IPS-15b (cell line): ENCODE results near the gene ENPP1.

Experiments used
- H3K27me3 ChIP-seq: one replicate; pipeline ENCODE4 v1.6.1; 2013; ENCODE audit warnings: low read length; ENCODE audit not compliant: control insufficient read depth, insufficient read depth
- H3K36me3 ChIP-seq: one replicate; pipeline ENCODE4 v1.6.1; 2013; ENCODE audit warnings: low read length; ENCODE audit not compliant: control insufficient read depth, insufficient read depth
- H3K4me1 ChIP-seq: one replicate; pipeline ENCODE4 v1.6.1; 2013; ENCODE audit warnings: mild to moderate bottlenecking, low read length; ENCODE audit not compliant: control insufficient read depth, insufficient read depth
- H3K4me3 ChIP-seq: one replicate; pipeline ENCODE4 v1.5.1; 2013; ENCODE audit warnings: low read depth, low read length
- H3K9ac ChIP-seq: one replicate; pipeline ENCODE4 v1.6.1; 2013; ENCODE audit warnings: low read depth, mild to moderate bottlenecking, low read length
- H3K9me3 ChIP-seq: one replicate; pipeline ENCODE4 v1.6.1; 2013; ENCODE audit warnings: mild to moderate bottlenecking, low read length; ENCODE audit not compliant: control insufficient read depth, insufficient read depth

The ENPP1 gene

GRCh38 chr6:131838051-131838450 is 30.2 kb downstream of the ENPP1 start:
- no peaks in the 10 kb centered on the region for H3K36me3 ChIP-seq

GRCh38 chr6:131839388-131839787 is 31.6 kb downstream of the ENPP1 start:
- Histone ChIP-seq H3K36me3 (no peaks in the 10 kb centered on the region), H3K9me3 (no peaks in the 10 kb centered on the region), H3K27me3 (no peaks in the 10 kb centered on the region), H3K9ac (no peak overlapping the region), H3K4me1 (no peaks in the 10 kb centered on the region), H3K4me3 (no peak overlapping the region)

More at GRCh38 chr6:131838051-131838450, 30.2 kb downstream of the ENPP1 start:
- no peak overlapping the region for H3K4me3 ChIP-seq
- H3K9me3 ChIP-seq: no peaks in the 10 kb centered on the region
- no peaks in the 10 kb centered on the region for H3K27me3 ChIP-seq
- no peak overlapping the region for H3K9ac ChIP-seq
- H3K4me1 ChIP-seq: no peaks in the 10 kb centered on the region

- H3K9me3 ChIP-seq: no peaks in the 10 kb centered on the region
- no peaks in the 10 kb centered on the region for H3K36me3 ChIP-seq
- no peaks in the 10 kb centered on the region for H3K27me3 ChIP-seq
- no peak overlapping the region for H3K9ac ChIP-seq
- no peak overlapping the region for H3K4me3 ChIP-seq
- H3K4me1 ChIP-seq: no peaks in the 10 kb centered on the region
These were observed 32.6 kb downstream of the ENPP1 start for GRCh38 chr6:131840441-131840840.

- Histone ChIP-seq H3K9ac (no peak overlapping the region), H3K4me3 (no peak overlapping the region), H3K36me3 (no peaks in the 10 kb centered on the region), H3K4me1 (no peaks in the 10 kb centered on the region), H3K27me3 (no peaks in the 10 kb centered on the region), H3K9me3 (no peaks in the 10 kb centered on the region)
These were observed 33.2 kb downstream of the ENPP1 start for GRCh38 chr6:131840936-131841583.

- Histone ChIP-seq H3K9me3 (no peaks in the 10 kb centered on the region), H3K9ac (no peak overlapping the region), H3K36me3 (no peaks in the 10 kb centered on the region), H3K27me3 (no peaks in the 10 kb centered on the region), H3K4me3 (no peak overlapping the region), H3K4me1 (no peaks in the 10 kb centered on the region)
These were observed 35.9 kb downstream of the ENPP1 start for GRCh38 chr6:131843768-131844167.

- H3K27me3 ChIP-seq: no peaks in the 10 kb centered on the region
- H3K9me3 ChIP-seq: no peaks in the 10 kb centered on the region
- no peak overlapping the region for H3K4me3 ChIP-seq
- H3K4me1 ChIP-seq: no peaks in the 10 kb centered on the region
- H3K36me3 ChIP-seq: no peaks in the 10 kb centered on the region
- H3K9ac ChIP-seq: no peak overlapping the region
These were observed 36.5 kb downstream of the ENPP1 start for GRCh38 chr6:131844243-131844841.

- Histone ChIP-seq H3K36me3 (no peaks in the 10 kb centered on the region), H3K9ac (no peak overlapping the region), H3K4me1 (no peaks in the 10 kb centered on the region), H3K27me3 (no peaks in the 10 kb centered on the region), H3K4me3 (no peak overlapping the region), H3K9me3 (no peaks in the 10 kb centered on the region)
These were observed 38.3 kb downstream of the ENPP1 start for GRCh38 chr6:131846023-131846663.

- Histone ChIP-seq H3K9me3 (no peaks in the 10 kb centered on the region), H3K27me3 (no peaks in the 10 kb centered on the region), H3K36me3 (no peaks in the 10 kb centered on the region), H3K9ac (no peak overlapping the region), H3K4me3 (no peak overlapping the region), H3K4me1 (no peaks in the 10 kb centered on the region)
These were observed 39.1 kb downstream of the ENPP1 start for GRCh38 chr6:131846905-131847304.

- H3K36me3 ChIP-seq: no peaks in the 10 kb centered on the region
- no peaks in the 10 kb centered on the region for H3K4me1 ChIP-seq
- no peaks in the 10 kb centered on the region for H3K9me3 ChIP-seq
- H3K4me3 ChIP-seq: no peak overlapping the region
- H3K9ac ChIP-seq: no peak overlapping the region
- no peaks in the 10 kb centered on the region for H3K27me3 ChIP-seq
These were observed 42.0 kb downstream of the ENPP1 start for GRCh38 chr6:131849799-131850198.

- Histone ChIP-seq H3K4me1 (no peaks in the 10 kb centered on the region), H3K9me3 (no peaks in the 10 kb centered on the region), H3K36me3 (peaks cover 2% of the 10 kb centered on the region), H3K9ac (no peak overlapping the region), H3K27me3 (no peaks in the 10 kb centered on the region), H3K4me3 (no peak overlapping the region)
These were observed 43.4 kb downstream of the ENPP1 start for GRCh38 chr6:131851049-131851769.

GRCh38 chr6:131852200-131852599 is 44.4 kb downstream of the ENPP1 start:
- Histone ChIP-seq H3K4me1 (no peaks in the 10 kb centered on the region), H3K9me3 (no peaks in the 10 kb centered on the region), H3K4me3 (no peak overlapping the region), H3K27me3 (no peaks in the 10 kb centered on the region), H3K9ac (no peak overlapping the region), H3K36me3 (peaks cover 2% of the 10 kb centered on the region)
